ENCODE data around the gene MYO18B. TPM values are rescaled to one million over a fixed set of nuclear protein-coding genes. Genes with fewer than 3 reads are reported as not detected.

MYO18B gene
- total RNA-seq, 2 experiments from 2014 or later: 1.6 to 2.1 TPM

DNA sequence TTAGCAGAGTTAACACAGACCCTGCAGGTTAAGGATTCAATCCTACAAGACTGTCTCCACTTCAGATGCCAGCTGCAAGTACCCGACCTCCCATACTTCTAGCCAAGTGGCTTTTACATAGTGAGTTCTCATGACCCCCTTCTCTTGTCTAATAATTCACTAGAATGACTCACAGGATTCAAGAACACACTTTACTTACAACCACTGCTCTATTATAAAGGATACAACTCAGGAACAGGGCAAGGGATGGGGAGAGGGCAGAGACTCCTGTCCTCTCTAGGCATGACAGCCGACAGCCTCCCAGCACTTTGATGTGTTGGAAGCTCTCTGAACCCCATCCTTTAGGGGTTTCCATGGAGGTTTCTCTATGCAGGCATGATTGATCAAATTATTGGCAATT lies 60.0 kb downstream of the MYO18B start:
- Mint-ChIP-seq H3K36me3 (no peaks in the 10 kb centered on the region), H3K27ac (no peak overlapping the region), H3K27me3 (no peaks in the 10 kb centered on the region), H3K9me3 (no peaks in the 10 kb centered on the region), H3K4me1 (no peaks in the 10 kb centered on the region), H3K4me3 (no peak overlapping the region)
- no peak for DNase-seq

DNA sequence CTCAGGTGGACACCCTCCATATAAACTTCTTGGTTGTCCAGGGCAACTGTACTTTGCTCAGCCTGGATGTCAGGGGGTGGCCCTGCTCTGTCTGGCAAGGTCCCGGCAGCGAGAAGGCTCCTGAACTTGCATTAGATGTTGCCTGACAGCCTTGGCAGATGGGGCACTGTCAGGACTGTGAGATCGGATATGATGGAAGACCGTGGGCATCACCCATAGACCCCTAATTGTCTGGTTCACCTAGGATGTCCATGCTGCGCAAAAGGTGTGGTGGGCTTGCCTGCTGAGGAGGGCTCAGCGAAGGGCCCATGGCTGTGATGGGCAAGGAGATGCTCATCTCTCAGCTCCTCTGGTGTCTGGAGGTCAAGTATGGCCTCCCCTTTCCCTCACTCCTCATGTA lies 62.7 kb downstream of the MYO18B start:
- no peak overlapping the region for H3K4me3 Mint-ChIP-seq
- no peaks in the 10 kb centered on the region for H3K27me3 Mint-ChIP-seq
- no peak for DNase-seq
- H3K4me1 Mint-ChIP-seq: no peaks in the 10 kb centered on the region
- H3K9me3 Mint-ChIP-seq: no peaks in the 10 kb centered on the region
- H3K27ac Mint-ChIP-seq: no peak overlapping the region
- H3K36me3 Mint-ChIP-seq: no peaks in the 10 kb centered on the region

DNA sequence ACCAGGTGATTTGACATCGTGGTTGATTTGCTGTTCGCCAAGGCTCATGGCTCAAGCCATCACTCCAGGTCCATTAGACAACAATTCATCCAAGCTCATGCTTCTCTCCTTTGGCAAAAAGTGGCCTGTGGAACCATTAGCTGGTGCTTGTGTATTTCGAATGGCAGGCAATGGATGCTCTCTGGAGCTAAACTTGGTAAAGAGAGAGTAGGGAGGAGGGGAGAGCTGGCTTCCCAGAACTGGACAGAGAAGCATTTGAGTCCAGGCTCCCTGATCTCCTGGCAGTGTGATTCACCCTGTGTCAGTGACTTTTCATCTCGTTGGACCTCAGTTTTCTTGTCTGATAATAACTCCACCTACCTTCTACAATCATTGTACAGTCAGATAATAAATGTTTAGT lies 64.6 kb downstream of the MYO18B start:
- no peak for DNase-seq
- Mint-ChIP-seq H3K4me3 (no peak overlapping the region), H3K9me3 (no peaks in the 10 kb centered on the region), H3K27me3 (no peaks in the 10 kb centered on the region), H3K4me1 (no peaks in the 10 kb centered on the region), H3K36me3 (no peaks in the 10 kb centered on the region), H3K27ac (no peak overlapping the region)

DNA sequence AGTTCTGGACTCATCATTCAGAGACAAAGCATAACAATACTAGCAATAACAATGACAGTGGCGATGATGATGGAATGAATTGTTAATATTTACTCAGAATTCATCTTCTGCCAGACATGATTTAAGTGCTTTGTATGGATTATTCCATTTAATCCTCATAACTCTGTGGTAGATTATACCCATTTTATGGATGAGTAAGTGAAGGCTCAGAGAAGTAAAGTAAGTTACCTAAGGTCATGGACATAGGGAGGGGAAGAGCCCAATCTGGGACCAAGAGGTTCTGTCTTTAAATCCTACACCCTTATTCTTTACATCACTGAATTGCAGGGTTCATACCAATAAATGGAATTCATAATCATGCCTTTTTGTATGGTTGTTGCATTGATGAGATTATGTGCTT lies 72.7 kb downstream of the MYO18B start:
- Mint-ChIP-seq H3K36me3 (no peaks in the 10 kb centered on the region), H3K9me3 (no peaks in the 10 kb centered on the region), H3K27me3 (peaks cover 35% of the 10 kb centered on the region), H3K4me1 (no peaks in the 10 kb centered on the region), H3K4me3 (no peak overlapping the region), H3K27ac (no peak overlapping the region)
- DNase-seq: no peak

DNA sequence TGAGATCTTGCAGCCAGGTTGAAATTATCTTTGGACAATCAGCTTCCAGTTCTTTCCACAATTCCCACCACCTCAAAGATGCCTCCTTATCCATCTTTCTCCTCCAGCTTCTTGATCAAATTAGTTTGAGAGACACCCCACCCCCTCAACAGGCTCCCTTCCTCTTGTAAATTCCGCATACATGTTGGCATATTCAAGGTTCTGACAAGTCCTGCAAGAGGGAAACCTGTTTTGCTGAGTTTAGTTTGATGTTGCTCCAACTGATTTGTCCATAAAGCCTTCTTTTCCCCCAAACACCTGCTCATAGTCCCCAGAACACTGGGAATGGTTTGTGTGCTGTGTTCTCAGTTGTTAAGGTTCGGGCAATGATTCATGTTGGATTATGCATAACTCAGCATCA lies 73.6 kb downstream of the MYO18B start:
- no peaks in the 10 kb centered on the region for H3K36me3 Mint-ChIP-seq
- H3K4me3 Mint-ChIP-seq: no peak overlapping the region
- H3K4me1 Mint-ChIP-seq: no peaks in the 10 kb centered on the region
- peaks cover 2% of the 10 kb centered on the region for H3K9me3 Mint-ChIP-seq
- H3K27ac Mint-ChIP-seq: no peak overlapping the region
- DNase-seq: no peak
- H3K27me3 Mint-ChIP-seq: peaks cover 38% of the 10 kb centered on the region

DNA sequence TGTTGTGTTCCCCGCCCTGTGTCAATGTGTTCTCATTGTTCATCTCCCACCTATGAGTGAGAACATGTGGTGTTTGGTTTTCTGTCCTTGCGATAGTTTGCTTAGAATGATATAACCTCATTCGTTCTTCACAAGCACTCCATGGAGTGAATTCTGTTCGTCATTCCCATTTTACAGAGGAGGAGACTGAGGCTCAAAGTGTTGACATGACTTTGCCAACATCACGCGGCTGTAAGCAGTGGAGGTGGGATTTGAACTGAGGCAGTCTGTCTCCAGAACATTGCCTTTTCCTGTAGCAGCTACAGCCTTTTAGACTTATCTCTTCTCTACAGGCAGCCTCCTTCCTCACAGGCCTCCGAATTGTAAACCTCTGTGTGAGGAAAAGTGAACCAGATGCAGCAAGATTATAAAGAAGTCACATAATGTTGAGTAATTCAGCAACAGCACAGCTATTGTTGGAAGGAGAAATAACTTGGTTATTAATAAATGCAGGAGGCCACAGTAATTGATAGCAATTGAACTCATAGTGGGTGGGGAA lies 74.6 kb downstream of the MYO18B start:
- Mint-ChIP-seq H3K36me3 (no peaks in the 10 kb centered on the region), H3K4me1 (no peaks in the 10 kb centered on the region), H3K27ac (no peak overlapping the region), H3K9me3 (peaks cover 5% of the 10 kb centered on the region), H3K27me3 (peaks cover 45% of the 10 kb centered on the region), H3K4me3 (no peak overlapping the region)
- DNase-seq: no peak

DNA sequence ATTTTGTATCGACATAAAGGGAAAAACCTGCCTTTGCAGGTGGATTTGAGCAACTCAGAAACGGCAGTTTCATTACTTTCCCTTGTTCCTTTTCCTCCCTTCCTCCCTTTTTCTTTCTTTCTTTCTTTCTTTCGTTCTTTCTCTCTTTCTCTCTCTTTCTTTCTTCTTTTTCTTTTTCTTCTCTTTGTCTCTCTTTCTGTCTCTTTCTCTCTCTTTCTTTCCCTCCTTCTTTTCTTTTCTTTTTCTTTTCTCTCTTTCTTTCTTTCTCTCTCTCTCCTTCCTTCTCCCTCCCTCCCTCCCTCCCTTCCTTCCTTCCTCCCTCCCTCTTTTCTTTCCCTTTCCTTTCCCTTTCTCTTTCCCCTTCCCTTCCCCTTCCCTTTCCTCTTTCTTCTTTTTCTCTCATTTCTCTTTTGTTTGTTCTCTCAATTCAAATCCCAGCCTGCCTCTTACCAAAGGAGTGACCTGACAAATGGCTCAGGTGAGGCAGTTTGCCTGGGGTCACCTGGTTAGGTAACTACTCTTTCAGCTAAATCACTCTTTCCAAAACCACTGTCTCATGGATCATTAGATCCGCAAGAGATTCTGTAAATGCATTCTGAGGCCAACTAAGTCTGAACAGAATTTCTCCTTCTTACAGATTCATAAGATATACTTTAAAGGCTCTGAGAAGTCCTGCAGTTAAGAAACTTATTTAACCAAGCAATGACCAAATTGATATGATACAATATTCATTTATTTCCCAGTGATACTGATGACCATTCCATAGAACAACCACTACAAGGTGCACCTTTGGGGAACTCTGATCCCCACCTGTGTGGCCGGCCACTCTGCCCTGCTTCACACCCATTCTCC lies 75.3 kb downstream of the MYO18B start:
- Mint-ChIP-seq H3K4me3 (no peak overlapping the region), H3K27ac (no peak overlapping the region), H3K4me1 (no peaks in the 10 kb centered on the region), H3K9me3 (peaks cover 5% of the 10 kb centered on the region), H3K27me3 (peaks cover 50% of the 10 kb centered on the region), H3K36me3 (no peaks in the 10 kb centered on the region)
- DNase-seq: no peak

DNA sequence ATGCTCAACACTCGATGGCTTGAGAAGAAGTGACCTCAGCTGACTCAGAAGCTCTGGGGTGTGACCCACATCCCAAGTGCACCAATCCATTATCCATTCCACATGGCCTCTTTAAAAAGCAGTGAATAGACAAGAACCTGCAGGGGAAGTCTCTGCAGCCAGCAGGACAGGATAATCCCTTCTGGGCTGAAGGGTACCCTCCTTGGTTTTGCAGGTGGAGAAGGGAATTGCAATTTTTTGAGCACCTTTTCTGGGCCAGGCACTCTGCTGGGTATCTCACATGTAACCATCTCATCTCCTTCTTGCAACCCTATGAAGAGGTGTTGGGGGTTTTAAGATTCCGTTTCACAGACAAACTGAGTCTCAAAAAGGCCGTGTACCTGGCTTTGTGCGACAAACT lies 76.6 kb downstream of the MYO18B start:
- Mint-ChIP-seq H3K27me3 (peaks cover 51% of the 10 kb centered on the region), H3K4me1 (no peaks in the 10 kb centered on the region), H3K36me3 (no peaks in the 10 kb centered on the region)

DNA sequence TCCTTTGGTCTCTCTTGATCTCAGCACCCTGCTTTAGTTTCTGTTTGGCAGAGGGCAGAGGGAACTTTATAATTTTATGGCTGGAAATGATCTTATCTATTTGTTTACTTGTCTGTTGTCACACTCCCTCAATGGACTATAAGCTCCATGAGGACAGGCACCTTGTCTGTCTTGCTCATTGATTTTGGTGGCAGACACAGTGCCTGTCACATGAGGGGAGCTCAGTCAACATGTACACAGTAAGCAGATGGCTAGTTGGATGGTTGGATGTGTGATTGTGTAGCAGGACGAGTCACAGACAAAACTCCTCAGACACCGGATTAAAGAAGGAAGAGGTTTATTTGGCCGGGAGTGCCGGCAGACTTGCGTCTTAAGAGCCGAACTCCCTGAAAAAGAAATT lies 80.4 kb downstream of the MYO18B start:
- DNase-seq: no peak
- Mint-ChIP-seq H3K4me1 (no peaks in the 10 kb centered on the region), H3K9me3 (peaks cover 5% of the 10 kb centered on the region), H3K27ac (no peak overlapping the region), H3K4me3 (no peak overlapping the region), H3K27me3 (peaks cover 31% of the 10 kb centered on the region), H3K36me3 (no peaks in the 10 kb centered on the region)

More for the DNA sequence above, 76.6 kb downstream of the MYO18B start:
- no peak overlapping the region for H3K4me3 Mint-ChIP-seq
- peaks cover 5% of the 10 kb centered on the region for H3K9me3 Mint-ChIP-seq
- DNase-seq: no peak
- no peak overlapping the region for H3K27ac Mint-ChIP-seq

DNA sequence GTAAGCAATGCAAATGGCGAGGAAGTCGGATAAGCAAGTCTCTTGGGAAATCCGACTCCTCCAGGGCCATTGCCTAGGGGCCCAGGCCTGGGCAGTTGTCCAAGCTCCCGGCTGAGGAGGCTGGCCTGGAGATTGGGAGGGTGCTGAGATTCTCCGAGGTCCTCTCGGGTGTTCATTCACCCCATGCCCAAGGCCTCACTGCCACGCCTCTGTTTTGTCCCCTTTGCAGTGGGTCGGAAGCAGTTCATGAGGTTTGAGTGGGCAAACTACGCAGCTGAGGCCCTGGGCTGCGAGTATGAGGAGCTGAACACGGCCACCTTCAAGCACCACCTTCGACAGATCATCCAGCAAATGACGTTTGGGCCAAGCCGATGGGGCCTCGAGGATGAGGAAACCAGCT lies 81.3 kb downstream of the MYO18B start:
- H3K4me1 Mint-ChIP-seq: no peaks in the 10 kb centered on the region
- peaks cover 5% of the 10 kb centered on the region for H3K9me3 Mint-ChIP-seq
- no peak overlapping the region for H3K4me3 Mint-ChIP-seq
- H3K36me3 Mint-ChIP-seq: no peaks in the 10 kb centered on the region
- H3K27ac Mint-ChIP-seq: no peak overlapping the region
- peaks cover 23% of the 10 kb centered on the region for H3K27me3 Mint-ChIP-seq
- DNase-seq: no peak

DNA sequence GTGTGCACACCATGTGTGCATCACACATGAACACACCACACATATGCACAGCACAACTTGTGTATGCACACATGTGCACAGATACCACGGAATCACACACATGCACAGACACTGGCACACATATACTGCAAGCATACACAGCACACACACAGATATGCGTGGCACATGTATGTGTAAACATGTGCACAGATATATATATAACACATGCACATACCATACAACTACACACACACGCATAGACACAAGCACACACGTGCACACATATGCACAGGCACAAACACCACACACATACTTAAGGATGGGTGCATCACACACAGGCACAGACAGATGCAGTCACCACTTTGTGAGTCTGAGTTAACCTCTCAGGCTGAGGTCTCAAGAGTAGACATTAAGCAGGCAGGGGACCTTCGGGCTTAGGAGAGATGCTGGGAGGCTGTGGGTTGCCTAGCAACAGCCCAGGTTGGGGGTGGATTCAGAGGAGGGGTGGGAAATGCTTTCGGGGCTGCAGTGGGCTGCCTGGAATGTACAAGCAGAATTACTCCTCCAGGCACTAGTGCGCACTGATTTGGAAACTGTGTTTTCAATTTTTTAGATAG lies 82.9 kb downstream of the MYO18B start:
- H3K27ac Mint-ChIP-seq: no peak overlapping the region
- no peak for DNase-seq
- H3K4me1 Mint-ChIP-seq: no peaks in the 10 kb centered on the region
- no peak overlapping the region for H3K4me3 Mint-ChIP-seq
- H3K27me3 Mint-ChIP-seq: peaks cover 15% of the 10 kb centered on the region
- peaks cover 4% of the 10 kb centered on the region for H3K9me3 Mint-ChIP-seq
- no peaks in the 10 kb centered on the region for H3K36me3 Mint-ChIP-seq

DNA sequence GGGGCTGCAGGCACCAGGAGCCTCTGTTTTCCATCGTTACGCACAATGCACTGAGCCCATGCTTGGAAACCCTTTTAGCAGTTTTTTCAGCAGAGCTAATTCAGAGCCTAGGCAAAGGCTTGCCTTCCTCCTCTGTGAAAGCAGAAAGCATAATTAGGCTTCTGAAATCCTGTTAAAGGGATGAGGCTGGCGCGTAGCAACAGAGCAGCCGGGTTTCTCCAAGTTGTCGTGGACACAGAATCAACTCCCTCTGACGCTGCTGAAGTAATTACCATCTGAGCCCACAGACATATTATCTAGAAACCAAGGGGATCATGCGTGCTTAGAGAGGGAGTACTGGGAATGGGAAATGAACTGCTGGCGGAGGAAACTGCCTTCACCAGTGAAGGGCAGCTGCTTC lies 85.4 kb downstream of the MYO18B start:
- Mint-ChIP-seq H3K36me3 (no peaks in the 10 kb centered on the region), H3K27me3 (peaks cover under 1% of the 10 kb centered on the region), H3K4me3 (no peak overlapping the region), H3K27ac (no peak overlapping the region), H3K4me1 (no peaks in the 10 kb centered on the region), H3K9me3 (no peaks in the 10 kb centered on the region)
- DNase-seq: no peak

DNA sequence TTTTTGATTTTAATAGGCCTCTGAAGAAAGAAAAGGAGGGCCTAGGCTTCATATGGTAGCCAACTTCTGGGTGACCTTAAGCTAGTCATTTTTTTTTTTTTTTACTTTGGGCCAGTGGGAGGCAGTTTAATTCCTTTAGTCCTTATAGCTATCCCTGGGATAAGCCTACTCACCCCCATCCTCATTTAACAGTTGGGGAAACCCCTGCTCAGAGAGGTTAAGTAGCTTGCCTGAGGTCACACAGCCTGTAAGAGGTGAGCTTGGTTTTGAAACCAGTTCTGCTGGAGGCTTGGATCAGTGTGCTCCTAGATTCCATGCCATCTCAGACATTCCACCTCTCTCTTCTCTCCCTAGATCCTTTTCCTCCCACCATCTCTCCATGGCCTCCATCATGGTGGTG lies 86.4 kb downstream of the MYO18B start:
- H3K27me3 Mint-ChIP-seq: no peaks in the 10 kb centered on the region
- no peak for DNase-seq
- H3K4me1 Mint-ChIP-seq: no peaks in the 10 kb centered on the region
- H3K36me3 Mint-ChIP-seq: no peaks in the 10 kb centered on the region
- H3K4me3 Mint-ChIP-seq: no peak overlapping the region
- no peak overlapping the region for H3K27ac Mint-ChIP-seq
- H3K9me3 Mint-ChIP-seq: no peaks in the 10 kb centered on the region

DNA sequence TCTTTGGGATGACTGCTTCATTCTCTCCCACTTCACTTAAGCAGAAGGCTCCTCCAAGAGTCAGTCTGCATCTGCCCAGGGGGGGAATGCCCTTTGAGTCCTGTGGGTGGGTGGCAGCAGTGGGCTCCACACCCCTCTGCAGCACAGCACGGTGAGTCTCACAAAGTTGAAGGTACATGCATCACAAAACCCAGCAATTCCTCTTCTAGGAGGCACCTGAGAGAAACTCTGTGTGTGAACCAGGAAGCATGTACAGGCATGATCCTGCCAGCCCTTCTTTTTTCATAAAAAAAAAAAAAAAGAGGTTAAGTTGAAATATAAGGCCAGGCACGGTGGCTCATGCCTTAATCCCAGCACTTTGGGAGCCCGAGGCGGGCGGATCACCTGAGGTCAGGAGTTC lies 87.2 kb downstream of the MYO18B start:
- H3K4me3 Mint-ChIP-seq: no peak overlapping the region
- H3K4me1 Mint-ChIP-seq: no peaks in the 10 kb centered on the region
- H3K9me3 Mint-ChIP-seq: no peaks in the 10 kb centered on the region
- H3K36me3 Mint-ChIP-seq: no peaks in the 10 kb centered on the region
- H3K27ac Mint-ChIP-seq: no peak overlapping the region
- no peaks in the 10 kb centered on the region for H3K27me3 Mint-ChIP-seq
- no peak for DNase-seq

DNA sequence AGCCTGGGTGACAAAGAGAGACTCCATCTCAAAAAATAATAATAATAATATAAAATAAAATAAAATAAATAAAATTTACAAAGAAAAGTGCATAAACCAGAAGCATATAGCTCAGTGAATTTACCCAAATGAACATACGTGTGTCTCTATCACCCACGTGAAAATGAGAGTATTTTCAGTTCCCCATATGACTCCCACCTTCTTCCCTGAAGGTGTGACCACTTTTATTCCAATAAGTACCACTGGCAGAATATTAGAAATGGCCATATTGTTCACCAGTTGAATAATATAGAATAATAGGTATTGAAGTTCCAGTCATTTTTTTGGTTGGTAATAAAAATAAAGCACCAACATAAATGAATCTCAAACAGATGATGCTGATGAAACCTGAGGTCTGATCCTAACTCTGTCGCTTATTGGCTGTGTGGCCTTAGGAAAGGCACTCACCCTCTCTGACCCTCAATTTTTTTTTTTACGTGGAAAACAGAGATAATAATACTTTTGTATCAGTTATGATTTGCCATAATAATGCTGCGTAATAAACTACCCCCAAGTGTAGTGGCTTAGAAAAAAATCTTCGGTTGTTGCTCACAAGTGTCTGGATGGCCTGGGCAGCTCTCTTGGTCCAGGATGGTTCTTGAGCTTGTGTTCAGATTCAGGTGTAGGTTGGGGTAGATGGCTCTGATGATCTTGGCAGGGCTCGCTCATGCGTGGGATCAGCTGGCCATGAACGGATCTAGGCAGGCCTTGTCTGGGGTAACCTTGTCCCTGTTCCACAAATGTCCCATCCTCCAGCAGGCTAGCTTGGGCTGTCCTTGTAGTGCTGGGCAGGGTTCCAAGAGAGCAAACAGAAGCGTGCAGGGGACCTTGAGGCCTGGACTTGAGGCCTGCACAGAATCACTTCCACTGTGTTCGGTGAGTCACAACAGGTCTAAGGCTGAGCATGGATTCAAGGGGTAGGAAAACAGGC lies 88.1 kb downstream of the MYO18B start:
- Mint-ChIP-seq H3K36me3 (no peaks in the 10 kb centered on the region), H3K27me3 (no peaks in the 10 kb centered on the region), H3K9me3 (no peaks in the 10 kb centered on the region), H3K4me1 (no peaks in the 10 kb centered on the region), H3K27ac (no peak overlapping the region), H3K4me3 (no peak overlapping the region)
- no peak for DNase-seq

All from activated naive CD8-positive, alpha-beta T cell treated with anti-CD3 and anti-CD28 coated beads for 36 hours (primary cell).